Fibroblast of the conjunctiva (primary cell): ENCODE data around the gene CD180.

Experiments used
- DNase-seq: peaks from one replicate; pipeline ENCODE4 v3.0.0-alpha.2; 2010; ENCODE audit warnings: low read depth

CD180 gene

DNA sequence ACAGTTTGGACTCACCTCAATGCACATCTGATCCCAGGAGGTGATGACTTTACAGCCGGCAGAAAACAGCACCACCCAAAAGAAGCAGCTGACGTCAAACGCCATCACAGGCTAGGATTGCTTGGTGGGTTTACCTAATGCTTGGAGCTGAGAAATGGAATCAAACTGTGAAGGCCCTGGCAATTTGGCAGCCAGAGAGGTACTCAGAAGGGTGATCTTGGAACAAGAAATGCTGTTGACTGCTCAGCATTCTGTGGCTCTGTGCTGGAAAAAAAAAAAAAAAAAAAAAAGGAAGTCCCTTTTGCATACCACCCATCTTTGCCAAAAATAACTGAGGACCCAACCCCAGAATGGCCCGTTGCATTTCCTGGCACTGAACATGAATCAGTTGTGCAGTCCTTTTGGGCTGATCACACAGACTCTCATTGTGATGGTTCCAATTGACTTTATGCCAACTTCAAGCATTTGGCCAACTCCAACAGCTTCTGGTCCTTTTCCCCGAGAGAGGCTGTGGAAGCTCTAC, at the start of gene CD180:
CD180 (minus strand) TSS at position 263 of the 523 bp plus-strand sequence; CDS start at position 105, 158 bp downstream.
- DNase-seq: no peak

DNA sequence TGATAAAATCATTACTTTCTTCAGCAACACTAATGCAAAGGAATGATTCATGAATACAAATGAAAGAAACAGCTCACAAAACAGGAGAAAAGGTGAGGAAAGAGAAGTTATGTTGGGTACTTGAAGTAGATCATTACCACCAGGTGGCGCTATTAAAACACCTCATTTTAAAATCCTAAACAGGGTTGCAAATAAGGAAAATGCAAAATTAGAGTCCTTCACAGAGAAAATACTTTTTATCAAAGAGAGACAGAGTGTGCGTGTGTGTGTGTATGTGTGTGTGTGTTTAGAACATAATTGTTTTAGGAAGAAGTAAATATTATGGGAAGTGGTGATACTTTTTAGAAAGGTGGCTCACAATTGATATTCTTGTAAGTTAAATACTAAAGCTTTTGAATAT, 49.5 kb upstream of the CD180 start:
- peak; percentile 85 for DNase-seq

DNA sequence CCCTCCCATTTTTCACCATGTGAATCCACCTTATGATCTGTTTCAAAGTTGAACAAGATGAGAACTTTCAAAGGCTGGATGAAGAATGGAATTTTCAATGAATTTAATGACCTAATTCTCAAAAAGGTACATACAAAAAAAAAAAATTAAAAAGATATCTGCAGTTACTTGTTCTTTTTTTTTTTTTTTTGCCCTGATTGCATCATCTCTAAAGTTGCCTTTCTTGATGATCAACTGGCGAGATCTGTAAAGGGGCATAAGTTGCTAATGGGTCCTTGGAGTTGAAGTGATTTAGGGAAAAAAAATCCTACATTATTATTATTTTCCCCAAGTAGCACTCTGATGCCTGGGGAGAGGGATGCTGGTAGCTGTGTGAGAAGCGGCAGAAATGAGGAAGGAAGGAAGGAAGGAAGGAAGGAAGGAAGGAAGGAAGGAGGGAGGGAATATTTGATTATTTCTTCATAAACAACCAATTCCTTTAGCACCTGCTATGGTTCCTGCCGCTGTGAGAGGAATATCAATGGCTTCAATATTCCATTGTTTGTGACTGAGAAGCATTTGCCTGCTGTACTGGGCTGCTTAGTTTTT, 48.8 kb upstream of the CD180 start:
- no peak for DNase-seq

DNA sequence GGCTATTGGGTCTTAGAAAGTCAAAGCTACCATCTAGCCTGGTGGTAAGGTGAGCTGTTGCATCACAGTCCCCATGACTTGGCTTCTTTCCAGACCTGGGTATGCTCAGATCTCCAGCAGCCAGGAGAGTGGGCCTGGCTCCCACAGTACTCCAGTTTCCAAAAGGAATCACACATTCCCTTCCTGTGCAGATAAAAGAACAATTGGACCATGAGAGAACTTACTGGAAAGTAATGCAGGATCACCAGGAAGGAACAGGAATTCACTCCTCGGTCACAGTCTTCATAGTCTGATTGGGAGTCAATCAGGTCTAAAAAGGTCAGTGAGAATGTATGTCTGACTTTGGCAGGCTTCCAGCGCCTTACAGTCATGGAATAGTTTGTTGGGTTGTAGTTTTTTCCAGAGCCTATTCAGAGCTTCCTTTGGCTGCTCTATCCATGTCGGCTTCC, 47.8 kb upstream of the CD180 start:
- no peak for DNase-seq

DNA sequence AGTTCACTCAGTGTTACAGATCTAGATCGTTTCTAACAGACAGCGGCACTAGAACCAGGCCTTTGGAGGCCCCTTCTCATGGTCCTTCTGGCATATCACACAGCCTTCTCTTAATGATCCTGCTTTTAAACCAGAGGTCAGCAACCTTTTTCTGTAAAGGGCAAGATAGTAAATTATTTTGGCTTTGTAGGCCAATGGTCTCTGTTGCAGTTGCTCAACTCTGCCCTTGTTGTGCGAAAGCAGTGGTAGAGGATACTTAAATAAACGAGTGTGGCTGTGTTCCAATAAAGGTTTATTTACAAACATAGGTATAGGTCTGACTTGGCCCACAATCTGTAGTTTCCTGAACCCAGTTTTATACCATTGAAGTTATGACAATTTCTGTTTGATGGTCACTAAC, 47.3 kb upstream of the CD180 start:
- DNase-seq: no peak

DNA sequence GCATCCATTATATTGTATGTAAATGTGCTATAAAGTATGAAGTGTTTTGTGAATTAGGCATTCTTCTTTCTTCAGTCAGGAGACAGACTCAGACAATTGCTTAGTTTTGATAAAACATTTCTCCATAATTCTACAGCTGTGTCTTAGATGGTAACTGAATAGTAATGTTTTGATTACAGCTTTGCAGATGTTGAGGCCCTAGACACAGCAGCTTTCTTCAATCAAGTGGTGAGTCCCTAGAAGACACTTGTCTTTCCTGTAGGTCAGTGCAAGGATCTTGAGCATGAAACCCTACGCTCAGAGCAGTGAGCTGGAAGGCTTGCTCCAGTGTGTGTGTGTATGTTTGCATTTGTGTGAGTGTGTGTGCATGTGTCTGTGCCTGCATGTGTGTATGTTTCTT, 46.8 kb upstream of the CD180 start:
- no peak for DNase-seq

DNA sequence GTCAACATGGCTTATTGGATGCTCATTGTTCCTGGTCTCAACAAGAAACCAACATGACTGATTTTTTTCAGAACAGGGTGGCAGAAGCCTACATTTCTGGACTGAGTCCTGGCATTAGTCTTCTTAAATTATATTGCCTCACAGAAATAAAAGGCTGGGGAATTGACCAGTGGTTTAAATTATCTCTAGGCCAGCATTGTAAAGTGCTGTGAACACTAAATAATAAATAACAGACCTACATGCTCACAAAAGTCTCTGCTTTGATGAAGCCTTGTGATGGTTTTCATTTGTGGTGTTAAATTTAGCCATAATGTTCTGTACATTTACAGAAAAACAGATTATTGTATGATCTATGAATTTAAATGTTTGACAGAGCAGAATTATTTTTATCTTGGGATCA, 44.7 kb upstream of the CD180 start:
- DNase-seq: no peak

DNA sequence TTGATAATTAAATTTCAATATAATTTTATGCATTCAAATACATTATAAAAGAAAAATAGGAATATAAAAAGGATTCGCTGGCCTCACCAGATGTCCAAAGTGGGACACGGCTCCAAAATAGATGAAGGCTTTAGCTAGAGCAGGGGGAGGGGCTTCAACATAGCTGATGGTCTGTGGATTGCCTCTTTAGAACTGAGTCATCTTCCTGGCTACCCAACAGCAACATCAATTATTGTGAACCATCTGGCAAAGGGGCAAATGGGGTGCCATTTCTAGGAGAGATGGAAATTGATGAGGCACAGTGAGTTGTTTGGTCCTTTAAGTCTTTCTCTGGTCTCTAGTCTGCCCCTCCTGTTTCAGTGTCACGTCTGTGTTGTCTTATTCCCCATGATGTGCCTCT, 44.2 kb upstream of the CD180 start:
- no peak for DNase-seq

DNA sequence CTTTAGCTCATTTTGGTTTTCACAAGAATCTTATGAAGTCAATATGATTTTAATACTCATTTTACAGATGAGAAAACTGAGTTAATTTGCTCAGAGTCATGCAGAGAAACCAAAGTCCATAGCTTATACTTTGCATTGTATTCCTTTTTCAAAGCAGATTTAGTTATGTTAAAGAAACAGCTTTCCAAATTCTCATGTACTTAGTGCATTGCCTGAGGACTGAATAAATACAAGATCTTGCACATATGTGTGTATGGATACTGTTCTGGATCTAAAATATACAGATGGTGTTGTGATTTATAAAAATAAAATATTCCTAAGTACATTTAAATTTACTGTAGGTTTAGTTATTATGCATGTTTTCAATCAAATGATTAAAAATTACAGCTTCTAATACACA, 43.5 kb upstream of the CD180 start:
- DNase-seq: no peak

DNA sequence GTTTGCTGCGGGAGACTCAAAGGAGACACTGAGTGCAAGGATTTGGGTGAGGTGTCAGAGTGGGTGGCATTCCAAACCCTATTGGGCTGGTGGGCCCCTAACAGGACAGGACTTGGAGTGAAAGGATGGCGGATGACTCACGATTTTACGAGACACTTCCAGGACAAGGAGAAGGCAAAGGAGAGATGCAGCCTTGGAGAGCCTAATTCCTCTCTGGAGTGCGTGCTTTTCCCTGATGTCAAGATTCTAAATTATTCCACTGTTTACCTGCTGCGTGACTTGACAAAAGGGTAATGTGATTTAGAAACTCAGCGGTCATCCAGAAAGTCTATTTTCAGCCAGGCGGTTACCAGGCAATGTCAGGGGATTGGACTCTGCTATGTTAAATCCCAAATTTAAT, 41.6 kb upstream of the CD180 start:
- DNase-seq: no peak

DNA sequence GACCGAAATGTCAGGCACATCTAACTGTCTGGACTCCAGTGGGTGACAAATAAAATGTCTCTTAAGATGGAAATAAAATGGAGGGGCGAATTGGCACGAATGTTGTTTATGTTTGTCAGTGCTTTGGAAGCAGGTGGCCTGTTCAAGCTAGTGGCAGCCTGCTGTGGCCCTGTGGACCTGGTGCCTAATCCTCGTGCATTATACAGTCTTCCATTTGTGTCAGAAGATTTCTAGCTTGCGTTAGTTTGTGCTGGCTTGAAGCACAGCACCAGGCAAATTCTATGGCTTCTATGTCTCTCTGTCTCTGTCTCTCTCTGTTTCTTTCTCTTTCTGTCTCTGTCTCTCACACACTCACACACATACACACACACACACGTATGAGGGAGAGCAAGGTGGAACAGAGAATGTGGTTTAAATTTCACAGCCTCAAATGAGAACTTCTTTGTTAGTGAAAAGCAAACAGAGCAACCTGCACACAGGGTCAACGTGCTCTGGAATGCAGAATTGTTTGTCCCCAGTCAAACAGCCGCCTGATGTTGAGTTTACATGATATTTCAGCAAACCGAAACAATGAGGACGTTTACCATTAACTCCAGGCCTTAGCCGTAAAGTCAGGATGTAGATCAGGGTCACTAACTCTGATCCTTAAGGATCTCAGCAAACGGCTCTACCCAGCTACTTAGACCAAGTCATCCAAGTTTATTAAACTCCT, 39.0 kb upstream of the CD180 start:
- DNase-seq: no peak

DNA sequence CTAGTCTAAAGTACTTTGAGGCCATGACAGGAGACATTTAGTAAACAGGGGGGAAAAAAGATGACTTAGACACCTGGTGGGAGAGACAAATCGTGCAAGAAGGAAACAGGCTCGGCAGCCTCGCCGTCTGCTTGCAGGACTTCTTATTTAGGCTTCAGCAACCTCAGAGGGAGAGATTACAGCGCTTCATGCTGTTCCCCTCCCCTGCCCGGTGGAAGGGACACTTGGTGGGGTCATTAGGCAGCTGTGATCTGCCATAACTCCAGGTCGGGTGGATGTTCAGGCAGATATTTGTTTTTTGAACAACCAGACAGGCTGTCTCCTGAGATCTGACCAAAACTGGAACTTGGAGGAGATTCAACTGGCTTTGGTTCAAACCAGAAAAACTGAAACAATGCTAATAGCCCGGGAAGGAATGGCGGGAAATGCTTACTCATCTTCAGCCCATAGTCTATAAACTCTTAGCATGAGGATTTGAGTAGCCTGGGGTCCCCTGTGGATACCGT, 38.1 kb upstream of the CD180 start:
- peak; percentile 55 for DNase-seq

DNA sequence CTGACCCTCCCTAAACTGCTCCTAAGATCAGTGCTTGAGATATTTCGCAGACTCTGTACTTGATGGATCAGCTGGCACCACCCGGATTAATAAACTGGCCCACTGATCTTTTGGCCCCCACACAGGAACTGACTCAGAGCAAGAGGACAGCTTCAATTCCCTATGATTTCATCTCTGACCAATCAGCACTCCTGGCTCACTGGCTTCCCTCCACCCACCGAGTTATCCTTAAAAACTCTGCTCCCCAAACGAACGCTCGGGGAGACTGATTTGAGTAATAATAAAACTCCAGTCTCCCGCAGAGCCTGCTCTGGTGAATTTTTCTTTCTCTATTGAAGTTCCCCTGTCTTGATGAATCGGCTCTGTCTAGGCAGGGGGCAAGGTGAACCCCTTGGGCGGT, 36.5 kb upstream of the CD180 start:
- DNase-seq: no peak

DNA sequence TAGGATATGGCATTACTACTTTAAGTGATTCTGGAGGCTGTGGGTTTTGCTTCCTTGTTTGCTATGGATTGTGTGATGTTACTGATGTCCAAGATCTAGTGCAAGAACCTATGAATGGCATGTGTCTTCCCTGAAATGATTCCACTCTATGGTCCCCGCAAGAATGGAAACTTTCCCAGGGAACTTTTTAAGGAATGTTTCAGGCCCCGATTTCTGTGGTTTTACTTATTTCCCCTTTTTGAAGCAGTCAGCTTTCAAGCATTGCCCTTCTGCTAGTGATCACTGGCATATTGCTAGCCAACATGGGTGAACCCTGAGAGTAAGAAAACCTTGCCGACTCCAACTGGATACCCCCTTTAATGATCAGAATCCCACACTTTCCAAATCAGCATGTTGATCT, 26.6 kb upstream of the CD180 start:
- DNase-seq: no peak

DNA sequence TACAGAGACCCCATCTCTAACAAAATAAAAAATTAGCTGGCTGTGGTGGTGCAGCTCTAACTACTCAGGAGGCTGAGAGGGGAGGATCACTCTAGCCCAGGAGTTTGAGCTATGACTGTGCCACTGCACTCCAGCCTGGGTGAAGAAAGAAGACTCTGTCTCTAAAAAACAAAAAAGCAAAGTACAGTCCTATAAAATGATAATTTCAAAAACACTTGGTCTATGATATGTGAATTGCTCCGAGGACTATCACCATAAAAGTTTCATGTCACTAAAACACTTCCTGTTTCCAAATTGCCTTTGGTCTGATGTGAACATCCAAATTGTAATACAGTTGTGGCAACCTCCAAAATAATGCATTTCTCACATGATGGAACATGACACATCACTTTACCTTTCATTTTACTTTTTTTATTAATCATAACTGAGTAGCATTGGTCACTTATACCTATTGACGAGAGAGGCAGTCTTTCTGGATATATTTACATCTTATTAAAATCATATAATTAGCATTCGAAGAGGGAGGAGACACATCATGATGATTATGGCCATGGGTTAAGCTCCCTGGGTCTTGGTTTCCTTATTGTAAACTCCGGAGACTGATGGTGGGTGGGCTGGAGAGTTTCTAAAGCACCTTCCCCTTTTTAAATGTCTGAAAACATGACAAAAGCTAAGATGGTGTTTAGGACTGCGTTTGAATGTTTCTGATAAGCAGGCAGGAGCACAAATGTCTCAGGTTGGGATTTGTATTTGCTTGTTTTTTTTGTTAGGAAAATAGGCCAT, 25.8 kb upstream of the CD180 start:
- DNase-seq: no peak

DNA sequence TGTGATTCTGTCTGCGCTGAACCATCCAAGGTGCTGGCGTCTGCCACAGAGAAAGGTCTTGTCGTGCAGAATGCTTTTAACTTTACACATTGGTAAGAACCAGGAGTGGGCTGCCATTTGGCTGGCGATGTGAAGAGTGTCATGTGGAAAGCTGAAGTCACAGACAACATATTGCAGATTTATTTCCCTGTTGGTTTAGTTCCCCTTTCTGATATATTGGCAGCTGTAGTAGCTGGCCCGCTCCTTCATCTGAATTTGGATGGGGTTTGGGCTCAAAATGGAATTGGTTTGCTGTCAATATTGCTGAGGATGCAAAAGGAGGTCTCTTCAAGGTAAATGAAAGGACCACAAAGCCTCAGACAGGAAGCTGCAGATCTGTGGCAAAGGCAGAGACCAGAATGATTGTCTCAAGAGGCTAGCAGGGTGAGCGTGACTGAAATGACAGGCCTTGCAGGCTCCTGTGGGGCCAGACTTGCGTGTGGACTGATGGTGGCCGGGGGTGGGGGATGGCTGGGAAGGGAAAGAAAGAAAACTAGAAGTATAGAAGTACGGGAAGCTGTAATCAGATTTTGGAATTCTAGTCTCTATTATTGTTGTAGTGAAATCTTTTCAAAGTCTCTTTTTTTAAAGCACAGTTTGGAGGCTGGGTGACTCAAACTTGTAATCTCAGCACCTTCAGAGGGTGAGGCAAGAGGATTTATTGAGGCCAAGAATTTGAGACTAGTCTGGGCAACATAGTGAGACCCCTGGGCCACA, 25.1 kb upstream of the CD180 start:
- DNase-seq: no peak

DNA sequence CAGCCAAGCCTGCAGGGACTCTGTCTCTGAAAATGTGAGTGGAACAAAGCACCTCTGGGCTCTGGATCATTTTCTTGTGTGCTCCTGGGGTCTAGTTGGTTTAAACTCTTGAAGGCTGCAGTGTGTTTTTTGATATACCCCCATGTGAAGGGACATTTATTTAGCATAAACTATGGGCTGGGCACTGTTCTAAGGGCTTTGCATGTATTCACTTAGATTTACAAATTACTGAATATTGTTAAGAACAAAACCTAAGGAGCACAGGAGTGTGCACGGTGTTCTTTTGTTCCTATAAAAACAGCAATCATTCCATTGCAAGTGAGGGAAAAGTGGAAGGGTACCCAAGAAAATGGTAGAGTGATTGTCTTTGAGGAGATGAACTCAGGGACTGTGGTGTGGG, 20.0 kb upstream of the CD180 start:
- no peak for DNase-seq

DNA sequence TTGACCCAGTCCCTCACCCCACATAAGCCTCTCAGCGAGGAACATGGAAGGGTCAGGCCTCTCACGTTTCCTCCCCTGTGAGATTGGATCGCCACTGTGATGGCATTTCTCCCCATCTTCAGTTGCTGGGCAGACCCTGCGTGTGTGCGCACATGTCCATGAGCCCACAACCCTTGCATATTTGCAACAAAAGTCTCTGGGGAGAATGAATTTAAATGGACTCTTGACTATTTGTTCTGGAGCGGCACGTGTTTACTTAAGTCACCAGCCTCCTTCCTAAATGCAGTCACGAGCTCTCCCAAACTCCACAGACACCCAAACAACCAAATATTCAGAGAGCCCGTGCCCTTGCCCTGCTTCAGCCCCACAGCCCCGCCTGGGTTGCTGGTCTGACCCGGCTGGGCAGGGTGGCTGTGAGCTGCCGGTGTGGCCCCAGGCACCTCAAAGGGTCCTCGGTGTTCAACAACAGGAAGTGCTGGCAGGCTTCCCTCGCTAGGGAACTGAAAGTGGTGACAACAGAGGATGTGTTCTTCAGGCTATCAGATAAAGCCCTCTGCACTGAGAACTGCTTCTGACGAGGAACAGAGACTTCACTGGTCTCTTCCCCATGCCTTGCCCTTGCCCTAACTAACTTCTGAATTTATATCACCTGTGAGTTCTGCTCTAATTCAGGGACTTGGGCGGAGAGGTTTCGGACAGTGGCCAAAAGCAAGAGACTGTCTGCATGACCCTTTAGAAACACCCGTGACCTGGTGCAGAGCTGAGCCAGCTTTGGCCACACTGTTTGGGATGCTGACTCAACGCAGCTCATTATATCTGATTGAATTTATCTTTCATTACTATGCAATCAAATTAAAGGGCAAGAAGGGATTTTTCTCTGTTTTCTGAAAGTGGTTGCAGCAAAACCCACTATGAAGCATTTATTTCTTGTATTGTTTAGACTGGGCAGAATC, 19.2 kb upstream of the CD180 start:
- no peak for DNase-seq

DNA sequence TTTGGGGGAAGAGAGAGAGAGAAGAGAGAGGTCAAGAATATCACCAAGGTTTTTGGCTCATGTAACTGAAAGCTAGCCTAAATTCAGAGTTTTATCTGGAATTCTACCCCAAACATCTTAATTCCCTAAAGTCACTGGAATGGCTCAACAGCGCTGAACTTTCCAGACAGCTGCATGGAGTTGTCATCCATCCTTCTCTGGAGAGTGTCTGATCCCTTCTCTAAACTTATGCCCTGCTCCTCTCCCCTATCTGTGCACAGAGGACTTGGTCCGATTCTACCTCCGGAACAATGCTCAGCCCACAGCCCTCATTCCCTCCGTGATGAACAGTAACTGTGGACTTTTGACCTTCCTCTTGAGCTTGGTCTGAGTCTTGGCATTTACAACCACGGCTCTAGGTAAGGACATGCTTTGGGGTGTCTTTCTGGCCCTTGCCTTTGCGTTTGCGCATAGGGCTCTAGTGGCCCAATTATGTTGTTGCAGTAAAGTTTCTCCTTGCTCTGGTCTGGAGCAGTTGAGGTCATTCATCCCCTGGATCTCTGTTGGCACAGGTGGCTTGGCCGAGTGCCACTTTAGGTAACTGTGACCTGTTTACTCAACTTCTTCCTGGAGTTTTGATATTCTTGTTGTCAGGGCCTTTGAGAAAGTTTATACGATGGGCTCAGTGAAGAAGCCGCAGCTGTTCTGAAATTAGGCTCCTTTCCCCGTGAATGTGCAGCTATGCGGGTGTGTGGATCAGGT, 18.3 kb upstream of the CD180 start:
- DNase-seq: no peak

DNA sequence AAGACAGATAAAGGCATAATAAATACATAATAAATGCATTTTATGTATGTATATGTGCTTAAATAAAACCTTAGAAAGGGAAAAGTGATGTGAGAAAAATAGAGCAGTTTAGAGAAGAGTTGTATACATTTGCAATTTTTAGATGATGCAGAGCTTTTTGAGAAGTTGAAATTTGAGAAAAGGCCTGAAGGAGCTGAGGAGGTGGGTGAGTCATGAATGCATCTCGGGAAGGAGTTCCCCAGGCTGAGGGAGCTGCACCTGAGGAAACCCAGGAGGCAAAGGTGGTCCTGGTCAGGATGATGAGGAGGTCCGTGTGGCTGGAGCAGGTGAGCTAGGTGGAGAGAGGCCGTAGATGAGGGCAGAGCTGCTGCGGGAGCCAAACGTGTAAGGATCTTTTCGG, 17.4 kb upstream of the CD180 start:
- DNase-seq: no peak
